ENCODE measurements around the gene GRB10. TPM values are rescaled to one million over a fixed set of nuclear protein-coding genes. Genes with fewer than 3 reads are reported as not detected.

The GRB10 gene
- total and polyA plus RNA-seq, 2 of the 8 experiments (the other 6 are each of a cell fraction or from before 2014, with no cell fraction given), result 35.7 to 97.0 TPM

DNA sequence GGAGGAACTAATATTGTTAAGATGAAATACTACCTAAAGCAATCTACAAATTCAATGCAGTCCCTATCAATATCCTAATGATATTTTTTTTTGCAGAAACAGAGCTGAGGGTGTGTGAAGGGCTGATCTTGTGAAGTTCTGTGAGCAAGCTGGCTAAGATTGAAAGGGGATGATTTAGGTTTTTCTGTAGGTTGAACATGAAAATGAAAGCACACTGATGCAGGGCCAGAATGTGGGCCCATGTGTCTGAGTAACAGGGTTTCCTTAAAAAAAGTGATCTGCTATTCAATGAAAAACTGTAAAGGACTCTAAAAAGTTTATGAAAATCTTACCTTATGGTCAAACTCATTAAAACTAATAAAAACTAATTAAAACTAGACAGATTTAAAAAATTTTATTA is 47.4 kb downstream of the GRB10 start (continued):
- TF ChIP-seq, protein P1, sequence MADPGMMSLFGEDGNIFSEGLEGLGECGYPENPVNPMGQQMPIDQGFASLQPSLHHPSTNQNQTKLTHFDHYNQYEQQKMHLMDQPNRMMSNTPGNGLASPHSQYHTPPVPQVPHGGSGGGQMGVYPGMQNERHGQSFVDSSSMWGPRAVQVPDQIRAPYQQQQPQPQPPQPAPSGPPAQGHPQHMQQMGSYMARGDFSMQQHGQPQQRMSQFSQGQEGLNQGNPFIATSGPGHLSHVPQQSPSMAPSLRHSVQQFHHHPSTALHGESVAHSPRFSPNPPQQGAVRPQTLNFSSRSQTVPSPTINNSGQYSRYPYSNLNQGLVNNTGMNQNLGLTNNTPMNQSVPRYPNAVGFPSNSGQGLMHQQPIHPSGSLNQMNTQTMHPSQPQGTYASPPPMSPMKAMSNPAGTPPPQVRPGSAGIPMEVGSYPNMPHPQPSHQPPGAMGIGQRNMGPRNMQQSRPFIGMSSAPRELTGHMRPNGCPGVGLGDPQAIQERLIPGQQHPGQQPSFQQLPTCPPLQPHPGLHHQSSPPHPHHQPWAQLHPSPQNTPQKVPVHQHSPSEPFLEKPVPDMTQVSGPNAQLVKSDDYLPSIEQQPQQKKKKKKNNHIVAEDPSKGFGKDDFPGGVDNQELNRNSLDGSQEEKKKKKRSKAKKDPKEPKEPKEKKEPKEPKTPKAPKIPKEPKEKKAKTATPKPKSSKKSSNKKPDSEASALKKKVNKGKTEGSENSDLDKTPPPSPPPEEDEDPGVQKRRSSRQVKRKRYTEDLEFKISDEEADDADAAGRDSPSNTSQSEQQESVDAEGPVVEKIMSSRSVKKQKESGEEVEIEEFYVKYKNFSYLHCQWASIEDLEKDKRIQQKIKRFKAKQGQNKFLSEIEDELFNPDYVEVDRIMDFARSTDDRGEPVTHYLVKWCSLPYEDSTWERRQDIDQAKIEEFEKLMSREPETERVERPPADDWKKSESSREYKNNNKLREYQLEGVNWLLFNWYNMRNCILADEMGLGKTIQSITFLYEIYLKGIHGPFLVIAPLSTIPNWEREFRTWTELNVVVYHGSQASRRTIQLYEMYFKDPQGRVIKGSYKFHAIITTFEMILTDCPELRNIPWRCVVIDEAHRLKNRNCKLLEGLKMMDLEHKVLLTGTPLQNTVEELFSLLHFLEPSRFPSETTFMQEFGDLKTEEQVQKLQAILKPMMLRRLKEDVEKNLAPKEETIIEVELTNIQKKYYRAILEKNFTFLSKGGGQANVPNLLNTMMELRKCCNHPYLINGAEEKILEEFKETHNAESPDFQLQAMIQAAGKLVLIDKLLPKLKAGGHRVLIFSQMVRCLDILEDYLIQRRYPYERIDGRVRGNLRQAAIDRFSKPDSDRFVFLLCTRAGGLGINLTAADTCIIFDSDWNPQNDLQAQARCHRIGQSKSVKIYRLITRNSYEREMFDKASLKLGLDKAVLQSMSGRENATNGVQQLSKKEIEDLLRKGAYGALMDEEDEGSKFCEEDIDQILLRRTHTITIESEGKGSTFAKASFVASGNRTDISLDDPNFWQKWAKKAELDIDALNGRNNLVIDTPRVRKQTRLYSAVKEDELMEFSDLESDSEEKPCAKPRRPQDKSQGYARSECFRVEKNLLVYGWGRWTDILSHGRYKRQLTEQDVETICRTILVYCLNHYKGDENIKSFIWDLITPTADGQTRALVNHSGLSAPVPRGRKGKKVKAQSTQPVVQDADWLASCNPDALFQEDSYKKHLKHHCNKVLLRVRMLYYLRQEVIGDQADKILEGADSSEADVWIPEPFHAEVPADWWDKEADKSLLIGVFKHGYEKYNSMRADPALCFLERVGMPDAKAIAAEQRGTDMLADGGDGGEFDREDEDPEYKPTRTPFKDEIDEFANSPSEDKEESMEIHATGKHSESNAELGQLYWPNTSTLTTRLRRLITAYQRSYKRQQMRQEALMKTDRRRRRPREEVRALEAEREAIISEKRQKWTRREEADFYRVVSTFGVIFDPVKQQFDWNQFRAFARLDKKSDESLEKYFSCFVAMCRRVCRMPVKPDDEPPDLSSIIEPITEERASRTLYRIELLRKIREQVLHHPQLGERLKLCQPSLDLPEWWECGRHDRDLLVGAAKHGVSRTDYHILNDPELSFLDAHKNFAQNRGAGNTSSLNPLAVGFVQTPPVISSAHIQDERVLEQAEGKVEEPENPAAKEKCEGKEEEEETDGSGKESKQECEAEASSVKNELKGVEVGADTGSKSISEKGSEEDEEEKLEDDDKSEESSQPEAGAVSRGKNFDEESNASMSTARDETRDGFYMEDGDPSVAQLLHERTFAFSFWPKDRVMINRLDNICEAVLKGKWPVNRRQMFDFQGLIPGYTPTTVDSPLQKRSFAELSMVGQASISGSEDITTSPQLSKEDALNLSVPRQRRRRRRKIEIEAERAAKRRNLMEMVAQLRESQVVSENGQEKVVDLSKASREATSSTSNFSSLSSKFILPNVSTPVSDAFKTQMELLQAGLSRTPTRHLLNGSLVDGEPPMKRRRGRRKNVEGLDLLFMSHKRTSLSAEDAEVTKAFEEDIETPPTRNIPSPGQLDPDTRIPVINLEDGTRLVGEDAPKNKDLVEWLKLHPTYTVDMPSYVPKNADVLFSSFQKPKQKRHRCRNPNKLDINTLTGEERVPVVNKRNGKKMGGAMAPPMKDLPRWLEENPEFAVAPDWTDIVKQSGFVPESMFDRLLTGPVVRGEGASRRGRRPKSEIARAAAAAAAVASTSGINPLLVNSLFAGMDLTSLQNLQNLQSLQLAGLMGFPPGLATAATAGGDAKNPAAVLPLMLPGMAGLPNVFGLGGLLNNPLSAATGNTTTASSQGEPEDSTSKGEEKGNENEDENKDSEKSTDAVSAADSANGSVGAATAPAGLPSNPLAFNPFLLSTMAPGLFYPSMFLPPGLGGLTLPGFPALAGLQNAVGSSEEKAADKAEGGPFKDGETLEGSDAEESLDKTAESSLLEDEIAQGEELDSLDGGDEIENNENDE (IDR thresholded peaks at IDR 0.05; ENCODE audit: insufficient replicate concordance, low read length), result no peak
- no peak for TF ChIP-seq RBBP5 (IDR thresholded peaks at IDR 0.05; ENCODE audit: borderline replicate concordance, low read depth, low read length)
- no peak for TF ChIP-seq CHD1 (IDR thresholded peaks at IDR 0.05; ENCODE audit: low read depth, low read length)
- no peak for TF ChIP-seq CREB1 (IDR thresholded peaks at IDR 0.05)
- TF ChIP-seq KDM5A (IDR thresholded peaks at IDR 0.05; ENCODE audit: low read length), result no peak
- TF ChIP-seq HDAC2 (IDR thresholded peaks at IDR 0.05; ENCODE audit: borderline replicate concordance in 1 of 2, low read depth in 2 of 2, low read length in 2 of 2), result no peak
- no peak for TF ChIP-seq ASH2L (IDR thresholded peaks at IDR 0.05; ENCODE audit: low read length)
- TF ChIP-seq ATF2 (IDR thresholded peaks at IDR 0.05; ENCODE audit: low read length), result no peak
- TF ChIP-seq JUN (IDR thresholded peaks at IDR 0.05; ENCODE audit: low read depth, low read length), result no peak
- TF ChIP-seq BACH1 (IDR thresholded peaks at IDR 0.05; ENCODE audit: low read length), result no peak

All from H1 (cell line).